BE2C (cell line): ENCODE data around the gene C2orf80.
"Not testable (repeated sequence)": the region's sequence is repeated elsewhere in the genome, so short reads cannot be mapped to it uniquely, and the experiment has no call there.

Source experiments
- DNase-seq: peaks from one replicate; pipeline ENCODE4 v3.0.0-alpha.2; 2020
- H3K27me3 ChIP-seq: fragments of 250-450 bp; sonication (Bioruptor Pico); 2 replicates; pipeline ENCODE4 v1.5.1; 2020; ENCODE audit warnings: mild to moderate bottlenecking
- H3K36me3 ChIP-seq: fragments of 250-450 bp; sonication (Bioruptor Pico); 2 replicates; pipeline ENCODE4 v1.5.1; 2020; ENCODE audit warnings: mild to moderate bottlenecking
- H3K4me1 ChIP-seq: fragments of 250-450 bp; sonication (Bioruptor Pico); 2 replicates; pipeline ENCODE4 v1.5.1; 2020
- H3K4me3 ChIP-seq: 2 replicates; pipeline ENCODE4 v1.5.1; 2011; ENCODE audit warnings: low read depth, low read length
- H3K9me3 ChIP-seq: fragments of 250-450 bp; sonication (Bioruptor Pico); 2 replicates; pipeline ENCODE4 v1.5.1; 2020
- TF ChIP-seq, protein P1 (sequence below): IDR thresholded peaks from 2 replicates; pipeline ENCODE4 v1.5.1; 2012; ENCODE audit warnings: mild to moderate bottlenecking, low read depth, low read length

Gene C2orf80

DNA sequence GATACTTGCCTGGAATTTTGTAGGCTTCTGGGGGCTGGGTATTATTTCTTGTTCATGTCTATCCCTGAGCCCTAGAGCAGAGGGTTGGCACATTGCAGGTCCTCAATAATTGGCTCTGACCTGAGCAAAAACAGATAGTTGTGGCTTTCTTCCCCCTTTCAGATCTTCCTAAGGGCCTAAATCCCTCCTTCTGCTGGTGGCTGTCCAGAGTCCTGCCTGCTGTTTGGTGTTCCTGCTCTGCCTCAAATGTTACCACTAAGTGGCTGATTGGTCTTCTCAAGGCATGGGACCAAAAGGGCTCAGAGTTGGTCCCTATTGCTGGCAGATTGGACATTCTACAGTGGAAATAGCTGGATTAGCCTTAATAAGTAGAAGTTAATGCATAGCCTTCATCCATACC, 42.8 kb downstream of the C2orf80 start:
- no peak overlapping the region for H3K4me3 ChIP-seq
- DNase-seq = no peak
- H3K36me3 ChIP-seq = no peaks in the 10 kb centered on the region
- no peaks in the 10 kb centered on the region for H3K27me3 ChIP-seq
- no peaks in the 10 kb centered on the region for H3K9me3 ChIP-seq
- TF ChIP-seq, protein P1, sequence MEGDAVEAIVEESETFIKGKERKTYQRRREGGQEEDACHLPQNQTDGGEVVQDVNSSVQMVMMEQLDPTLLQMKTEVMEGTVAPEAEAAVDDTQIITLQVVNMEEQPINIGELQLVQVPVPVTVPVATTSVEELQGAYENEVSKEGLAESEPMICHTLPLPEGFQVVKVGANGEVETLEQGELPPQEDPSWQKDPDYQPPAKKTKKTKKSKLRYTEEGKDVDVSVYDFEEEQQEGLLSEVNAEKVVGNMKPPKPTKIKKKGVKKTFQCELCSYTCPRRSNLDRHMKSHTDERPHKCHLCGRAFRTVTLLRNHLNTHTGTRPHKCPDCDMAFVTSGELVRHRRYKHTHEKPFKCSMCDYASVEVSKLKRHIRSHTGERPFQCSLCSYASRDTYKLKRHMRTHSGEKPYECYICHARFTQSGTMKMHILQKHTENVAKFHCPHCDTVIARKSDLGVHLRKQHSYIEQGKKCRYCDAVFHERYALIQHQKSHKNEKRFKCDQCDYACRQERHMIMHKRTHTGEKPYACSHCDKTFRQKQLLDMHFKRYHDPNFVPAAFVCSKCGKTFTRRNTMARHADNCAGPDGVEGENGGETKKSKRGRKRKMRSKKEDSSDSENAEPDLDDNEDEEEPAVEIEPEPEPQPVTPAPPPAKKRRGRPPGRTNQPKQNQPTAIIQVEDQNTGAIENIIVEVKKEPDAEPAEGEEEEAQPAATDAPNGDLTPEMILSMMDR = no peak
- peaks cover 8% of the 10 kb centered on the region for H3K4me1 ChIP-seq

DNA sequence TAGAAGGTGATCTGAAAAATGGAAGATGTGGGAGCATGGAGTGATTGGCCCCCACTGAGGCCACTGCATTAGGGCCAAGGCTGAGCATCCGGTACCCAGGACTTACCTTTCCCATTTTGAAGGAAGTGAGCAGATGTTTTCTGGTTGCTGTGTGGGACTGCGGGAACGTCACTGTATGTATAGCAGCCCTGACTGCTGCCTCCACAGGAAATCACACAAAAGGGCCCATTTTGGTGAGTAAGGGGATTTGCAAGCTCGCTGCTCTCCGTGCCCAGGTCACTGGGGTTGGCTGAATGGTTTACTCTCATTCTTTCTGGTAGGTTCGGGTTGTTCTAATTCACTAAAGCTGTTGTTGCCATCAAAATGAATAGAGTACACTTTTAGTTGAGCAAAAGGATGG, 43.8 kb downstream of the C2orf80 start, which contains the start of gene CRYGB:
Gene CRYGB, minus strand, starts transcription at position 153 of the 400 bp plus-strand sequence. Its CDS starts 38 bp downstream, at position 115.
- DNase-seq = no peak
- peaks cover 10% of the 10 kb centered on the region for H3K4me1 ChIP-seq
- TF ChIP-seq, protein P1 = no peak

DNA sequence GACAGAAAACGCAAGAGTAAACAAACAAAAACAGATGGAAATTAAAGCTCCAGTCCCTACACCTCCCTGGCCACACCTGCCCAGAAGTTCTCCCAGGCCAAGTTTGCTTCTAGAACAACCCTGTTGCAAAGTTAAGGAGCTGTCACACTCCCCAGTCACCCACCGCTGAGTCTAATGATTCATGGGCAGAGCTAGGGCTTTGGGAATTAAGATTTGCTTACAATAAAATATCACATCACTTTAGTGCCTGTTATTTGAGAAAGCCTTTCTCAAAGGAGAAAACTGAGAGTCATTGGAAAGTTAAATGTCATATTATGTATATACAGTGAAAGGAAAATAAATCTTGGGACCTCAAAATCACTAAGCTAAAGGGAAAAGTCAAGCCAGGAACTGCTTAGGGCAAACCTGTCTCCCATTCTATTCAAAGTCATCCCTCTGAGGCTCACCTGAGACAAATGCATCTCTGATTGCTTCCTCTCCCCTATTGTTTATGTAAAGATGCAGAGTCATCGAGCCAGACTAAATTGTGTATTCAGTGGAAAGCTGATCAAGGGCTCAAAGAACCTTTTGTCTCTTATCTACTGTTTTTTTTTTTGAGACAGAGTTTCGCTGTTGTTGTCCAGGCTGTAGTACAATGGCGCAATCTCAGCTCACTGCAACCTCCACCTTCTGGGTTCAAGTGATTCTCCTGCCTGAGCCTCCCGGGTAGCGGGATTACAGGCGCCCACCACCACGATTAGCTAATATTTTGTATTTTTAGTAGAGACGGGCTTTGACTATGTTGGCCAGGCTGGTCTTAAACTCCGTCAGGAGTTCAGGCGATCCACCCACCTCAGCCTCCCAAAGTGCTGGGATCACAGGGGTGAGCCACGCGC, 46.7 kb downstream of the C2orf80 start:
- Histone ChIP-seq H3K27me3 (no peaks in the 10 kb centered on the region), H3K4me1 (peaks cover 10% of the 10 kb centered on the region), H3K36me3 (no peaks in the 10 kb centered on the region), H3K4me3 (no peak overlapping the region), H3K9me3 (peaks cover 1% of the 10 kb centered on the region; the same call in 1 of the 2 replicates)
- no peak for DNase-seq
- TF ChIP-seq, protein P1 = no peak

More for the DNA sequence above, 43.8 kb downstream of the C2orf80 start, which contains the start of gene CRYGB:
- no peak within 1 kb of the TSS for H3K4me3 ChIP-seq
- H3K9me3 ChIP-seq = no peaks in the 10 kb centered on the region
- H3K36me3 ChIP-seq = no peaks in the 10 kb centered on the region
- H3K27me3 ChIP-seq = no peaks in the 10 kb centered on the region

DNA sequence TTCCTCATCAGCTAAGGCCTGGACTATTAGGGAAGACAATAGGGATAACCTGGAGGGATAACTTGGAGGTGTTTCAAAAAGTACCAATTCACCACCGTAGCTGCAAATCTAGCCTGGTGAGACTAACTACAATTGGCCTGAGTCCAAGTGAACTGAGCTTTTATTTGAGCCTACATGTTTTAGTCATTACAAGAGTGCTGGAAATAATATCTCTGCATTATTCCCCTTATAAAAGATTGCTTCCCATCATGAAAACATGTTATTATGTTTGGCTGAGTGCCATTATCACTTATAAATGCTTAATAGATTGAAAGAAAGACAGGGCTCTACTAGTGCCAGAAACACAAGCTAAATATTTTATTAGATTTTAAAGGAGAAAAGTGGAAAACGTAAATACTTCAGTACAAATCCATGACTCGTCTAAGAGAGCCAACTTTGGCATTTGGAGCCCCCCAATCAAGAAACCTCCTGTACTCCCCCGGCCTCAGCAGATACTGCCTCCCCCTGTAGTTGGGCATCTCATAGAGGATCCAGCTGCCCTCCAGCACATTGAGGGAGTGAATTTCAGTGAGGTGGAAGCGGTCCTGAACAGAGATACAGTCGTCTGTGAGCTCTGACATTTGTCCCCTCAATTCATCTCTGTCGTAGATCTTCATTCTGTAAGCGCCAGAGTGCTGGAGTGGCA, 47.4 kb downstream of the C2orf80 start:
- H3K9me3 ChIP-seq = peaks cover 3% of the 10 kb centered on the region; the same call in 1 of the 2 replicates
- TF ChIP-seq, protein P1 = no peak
- H3K4me3 ChIP-seq = no peak overlapping the region
- DNase-seq = no peak
- H3K4me1 ChIP-seq = peaks cover 10% of the 10 kb centered on the region
- no peaks in the 10 kb centered on the region for H3K36me3 ChIP-seq
- H3K27me3 ChIP-seq = no peaks in the 10 kb centered on the region

DNA sequence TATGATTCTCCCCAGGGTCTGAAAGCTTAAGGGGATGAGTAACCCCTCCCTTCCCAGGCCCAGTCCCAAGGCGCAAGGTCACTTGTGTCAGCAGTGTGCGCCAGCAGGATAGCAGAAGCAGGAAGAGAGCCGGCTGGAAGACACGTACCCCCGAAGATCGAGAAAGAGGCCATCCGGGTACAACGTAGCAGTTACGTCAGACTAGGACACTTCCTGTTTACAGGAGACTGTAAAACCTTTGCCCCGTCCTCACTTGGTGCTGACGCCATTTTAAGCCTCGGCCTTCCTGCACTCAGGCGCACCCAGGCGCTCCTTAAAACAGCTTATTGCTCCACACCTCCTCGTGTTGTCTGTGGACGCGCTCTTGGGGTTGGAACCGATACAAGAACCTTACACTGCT, 50.4 kb downstream of the C2orf80 start:
- TF ChIP-seq, protein P1 = no peak
- peaks cover 10% of the 10 kb centered on the region for H3K4me1 ChIP-seq
- no peak for DNase-seq
- H3K27me3 ChIP-seq = no peaks in the 10 kb centered on the region
- no peaks in the 10 kb centered on the region for H3K36me3 ChIP-seq
- peaks cover 3% of the 10 kb centered on the region; the same call in 1 of the 2 replicates for H3K9me3 ChIP-seq
- no peak overlapping the region for H3K4me3 ChIP-seq

DNA sequence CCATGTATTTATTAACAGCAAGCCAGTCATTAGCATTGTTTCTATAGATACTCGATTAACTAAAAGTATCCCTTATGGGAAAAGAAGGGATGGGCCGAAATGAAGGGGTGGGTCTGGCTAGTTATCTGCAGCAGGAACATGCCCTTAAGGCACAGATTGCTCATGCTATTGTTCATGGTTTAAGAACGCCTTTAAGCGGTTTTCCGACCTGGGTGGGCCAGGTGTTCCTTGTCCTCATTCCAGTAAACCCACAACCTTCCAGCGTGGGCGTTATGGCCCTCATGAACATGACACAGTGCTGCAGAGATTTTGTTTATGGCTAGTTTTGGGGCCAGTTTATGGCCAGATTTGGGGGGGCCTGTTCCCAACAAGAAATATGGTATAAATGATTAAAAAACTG, 51.5 kb downstream of the C2orf80 start:
- DNase-seq, H3K4me3 ChIP-seq, H3K27me3 ChIP-seq, H3K36me3 ChIP-seq, H3K9me3 ChIP-seq: not testable (repeated sequence)
- peaks cover 10% of the 10 kb centered on the region for H3K4me1 ChIP-seq
